ENCODE results near the gene CRNKL1.

Gene CRNKL1

GRCh38 chr20:20031790-20032189 lies 20.5 kb downstream of the CRNKL1 start:
- Histone ChIP-seq H3K27me3 (ENCODE audit: insufficient read depth, low read depth, severe bottlenecking) (no peaks in the 10 kb centered on the region), H3K36me3 (peaks cover 79% of the 10 kb centered on the region), H3K27ac (no peak overlapping the region)

GRCh38 chr20:20027284-20027683 lies 25.0 kb downstream of the CRNKL1 start:
- H3K27ac ChIP-seq, result no peak overlapping the region
- no peaks in the 10 kb centered on the region for H3K9me3 ChIP-seq (ENCODE audit: severe bottlenecking)
- TF ChIP-seq CTCF (IDR thresholded peaks at IDR 0.05; ENCODE audit: low read depth, low read length), result no peak
- H3K4me3 ChIP-seq (ENCODE audit: low read depth, low read length), result no peak overlapping the region
- peaks cover 52% of the 10 kb centered on the region for H3K36me3 ChIP-seq
- DNase-seq, result no peak
- H3K27me3 ChIP-seq (ENCODE audit: insufficient read depth, low read depth, severe bottlenecking), result no peaks in the 10 kb centered on the region

More at GRCh38 chr20:20031790-20032189, 20.5 kb downstream of the CRNKL1 start:
- TF ChIP-seq CTCF (IDR thresholded peaks at IDR 0.05; ENCODE audit: low read depth, low read length), result no peak
- Histone ChIP-seq H3K9me3 (ENCODE audit: severe bottlenecking) (no peaks in the 10 kb centered on the region), H3K4me3 (ENCODE audit: low read depth, low read length) (no peak overlapping the region)
- DNase-seq, result no peak

- no peak for DNase-seq
- TF ChIP-seq CTCF (IDR thresholded peaks at IDR 0.05; ENCODE audit: low read depth, low read length), result no peak
- Histone ChIP-seq H3K36me3 (peaks cover 34% of the 10 kb centered on the region), H3K27me3 (ENCODE audit: insufficient read depth, low read depth, severe bottlenecking) (no peaks in the 10 kb centered on the region), H3K4me3 (ENCODE audit: low read depth, low read length) (no peak overlapping the region), H3K9me3 (ENCODE audit: severe bottlenecking) (no peaks in the 10 kb centered on the region), H3K27ac (no peak overlapping the region)
Measured at GRCh38 chr20:20024942-20025341, 27.3 kb downstream of the CRNKL1 start.

GRCh38 chr20:20023395-20023794 lies 28.9 kb downstream of the CRNKL1 start:
- H3K27me3 ChIP-seq (ENCODE audit: insufficient read depth, low read depth, severe bottlenecking), result no peaks in the 10 kb centered on the region
- no peak for TF ChIP-seq CTCF (IDR thresholded peaks at IDR 0.05; ENCODE audit: low read depth, low read length)
- peaks cover 37% of the 10 kb centered on the region for H3K36me3 ChIP-seq
- DNase-seq, result no peak
- no peaks in the 10 kb centered on the region for H3K9me3 ChIP-seq (ENCODE audit: severe bottlenecking)
- no peak overlapping the region for H3K27ac ChIP-seq
- H3K4me3 ChIP-seq (ENCODE audit: low read depth, low read length), result no peak overlapping the region

GRCh38 chr20:20022498-20022897 lies 29.8 kb downstream of the CRNKL1 start:
- Histone ChIP-seq H3K36me3 (peaks cover 28% of the 10 kb centered on the region), H3K9me3 (ENCODE audit: severe bottlenecking) (no peaks in the 10 kb centered on the region), H3K27me3 (ENCODE audit: insufficient read depth, low read depth, severe bottlenecking) (no peaks in the 10 kb centered on the region), H3K4me3 (ENCODE audit: low read depth, low read length) (no peak overlapping the region), H3K27ac (no peak overlapping the region)
- DNase-seq, result no peak
- TF ChIP-seq CTCF (IDR thresholded peaks at IDR 0.05; ENCODE audit: low read depth, low read length), result no peak

GRCh38 chr20:20021835-20022234 lies 30.4 kb downstream of the CRNKL1 start:
- peaks cover 24% of the 10 kb centered on the region for H3K36me3 ChIP-seq

More at GRCh38 chr20:20021835-20022234, 30.4 kb downstream of the CRNKL1 start:
- Histone ChIP-seq H3K27me3 (ENCODE audit: insufficient read depth, low read depth, severe bottlenecking) (no peaks in the 10 kb centered on the region), H3K4me3 (ENCODE audit: low read depth, low read length) (no peak overlapping the region), H3K27ac (no peak overlapping the region), H3K9me3 (ENCODE audit: severe bottlenecking) (no peaks in the 10 kb centered on the region)
- no peak for DNase-seq
- no peak for TF ChIP-seq CTCF (IDR thresholded peaks at IDR 0.05; ENCODE audit: low read depth, low read length)
